Stimulated activated CD4-positive, alpha-beta T cell treated with anti-CD3 and anti-CD28 coated beads, Interleukin-2, amount 100 ng/mL, for 4 hours (primary cell): ENCODE results near the gene SAMD4B.

ENCODE experiments used
- DNase-seq: peaks from one replicate; pipeline ENCODE4 v3.0.0-alpha.2; 2020; ENCODE audit warnings: low read depth

SAMD4B gene

GRCh38 chr19:39425744-39426143, 83.5 kb downstream of the SAMD4B start:
- no peak for DNase-seq

- no peak for DNase-seq
Observed at GRCh38 chr19:39426170-39426569, 83.9 kb downstream of the SAMD4B start.

GRCh38 chr19:39427707-39428106, 85.5 kb downstream of the SAMD4B start:
- DNase-seq: no peak

- no peak for DNase-seq
Observed at GRCh38 chr19:39428283-39429112, 86.3 kb downstream of the SAMD4B start.

- no peak for DNase-seq
Observed at GRCh38 chr19:39430675-39431593, 88.7 kb downstream of the SAMD4B start.

GRCh38 chr19:39432677-39433025, 90.4 kb downstream of the SAMD4B start:
- DNase-seq: no peak

GRCh38 chr19:39433480-39434079, 91.4 kb downstream of the SAMD4B start:
- no peak for DNase-seq

GRCh38 chr19:39434123-39435076, 92.2 kb downstream of the SAMD4B start:
- DNase-seq: no peak
